ENCODE measurements around the gene LRRC72. TPM values are rescaled to one million over a fixed set of nuclear protein-coding genes. Genes with fewer than 3 reads are reported as not detected.

Gene LRRC72
- not detected for polyA plus RNA-seq
- long read RNA-seq, donor 1 = 0 reads
- long read RNA-seq, donor 2, partial matches to known transcripts = 0 of 14 reads
- long read RNA-seq, donor 2, other reads (novel, unspliced or antisense) = 14 of 14 reads
- long read RNA-seq, donor 3 = 0 reads
- long read RNA-seq, donor 4 = 0 reads
- long read RNA-seq, donor 5 = 0 reads
- long read RNA-seq, donor 6 = 0 reads
- long read RNA-seq, donor 7 = 0 reads
- long read RNA-seq, donor 8 = 0 reads
- long read RNA-seq, donor 9 = 0 reads
- long read RNA-seq, donor 10 = 0 reads
- long read RNA-seq, donor 11 = 0 reads

GRCh38 chr7:16526742-16527540 lies at the start of gene LRRC72:
Gene LRRC72 (plus strand): TSS chr7:16526825. CDS start chr7:16526953, 128 bp downstream.
- no peak within 1 kb of the TSS for H3K4me3 ChIP-seq (ENCODE audit: low read length)
- H3K4me1 ChIP-seq (ENCODE audit: control insufficient read depth, insufficient read depth, low read length) = no peaks in the 10 kb centered on the region
- no peak for DNase-seq
- no peak within 1 kb of the TSS for H3K27ac ChIP-seq (ENCODE audit: low read length)
- no peaks in the 10 kb centered on the region for H3K9me3 ChIP-seq (ENCODE audit: control insufficient read depth, low read depth, low read length)
- WGBS (ENCODE audit: insufficient coverage, low lambda C conversion rate) = no CpG with 5 or more reads among the region's 31 CpGs
- no peaks in the 10 kb centered on the region for H3K27me3 ChIP-seq (ENCODE audit: control insufficient read depth, insufficient read depth, low read length)
- H3K36me3 ChIP-seq (ENCODE audit: control insufficient read depth, insufficient read depth, low read length) = no peaks in the 10 kb centered on the region

DNA sequence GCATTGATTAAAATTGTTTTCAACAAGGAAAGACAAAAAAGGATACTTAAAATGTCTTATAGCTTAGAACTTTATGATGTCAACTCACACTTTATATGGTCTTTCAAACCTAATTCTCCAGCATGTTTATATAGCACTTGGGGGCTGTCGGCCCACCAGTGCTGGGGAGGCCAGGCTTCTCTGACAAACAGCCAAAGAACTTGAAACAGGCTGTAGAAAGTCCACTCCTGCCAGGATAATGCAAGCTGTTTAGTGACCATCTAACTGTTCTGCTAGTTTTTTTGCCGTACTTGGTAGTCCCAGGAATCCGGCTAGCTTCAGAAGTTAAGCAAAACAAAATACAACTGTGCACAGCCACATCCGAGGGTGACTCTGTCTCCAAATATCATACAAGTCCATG lies 47.5 kb upstream of the LRRC72 start:
- no peaks in the 10 kb centered on the region for H3K4me1 ChIP-seq (ENCODE audit: control insufficient read depth, insufficient read depth, low read length)
- no peaks in the 10 kb centered on the region for H3K27me3 ChIP-seq (ENCODE audit: control insufficient read depth, insufficient read depth, low read length)
- H3K36me3 ChIP-seq (ENCODE audit: control insufficient read depth, insufficient read depth, low read length) = no peaks in the 10 kb centered on the region
- WGBS (ENCODE audit: insufficient coverage, low lambda C conversion rate) = no CpG with 5 or more reads among the region's 4 CpGs
- H3K4me3 ChIP-seq (ENCODE audit: low read length) = no peak overlapping the region
- DNase-seq = no peak
- no peaks in the 10 kb centered on the region for H3K9me3 ChIP-seq (ENCODE audit: control insufficient read depth, low read depth, low read length)
- H3K27ac ChIP-seq (ENCODE audit: low read length) = no peak overlapping the region

- Histone ChIP-seq H3K4me3 (ENCODE audit: low read length) (no peak overlapping the region), H3K27ac (ENCODE audit: low read length) (no peak overlapping the region), H3K4me1 (ENCODE audit: control insufficient read depth, insufficient read depth, low read length) (no peaks in the 10 kb centered on the region), H3K9me3 (ENCODE audit: control insufficient read depth, low read depth, low read length) (no peaks in the 10 kb centered on the region), H3K36me3 (ENCODE audit: control insufficient read depth, insufficient read depth, low read length) (no peaks in the 10 kb centered on the region), H3K27me3 (ENCODE audit: control insufficient read depth, insufficient read depth, low read length) (no peaks in the 10 kb centered on the region)
- no peak for DNase-seq
- WGBS (ENCODE audit: insufficient coverage, low lambda C conversion rate) = 90% methylated on average over 4 of the region's 7 CpGs
Measured at GRCh38 chr7:16479591-16479990, 47.0 kb upstream of the LRRC72 start.

- Histone ChIP-seq H3K9me3 (ENCODE audit: control insufficient read depth, low read depth, low read length) (no peaks in the 10 kb centered on the region), H3K4me3 (ENCODE audit: low read length) (no peak overlapping the region), H3K27ac (ENCODE audit: low read length) (no peak overlapping the region), H3K27me3 (ENCODE audit: control insufficient read depth, insufficient read depth, low read length) (no peaks in the 10 kb centered on the region), H3K36me3 (ENCODE audit: control insufficient read depth, insufficient read depth, low read length) (no peaks in the 10 kb centered on the region), H3K4me1 (ENCODE audit: control insufficient read depth, insufficient read depth, low read length) (no peaks in the 10 kb centered on the region)
- DNase-seq = peak; percentile 29 to 76
- 20% methylated on average over 1 of the region's 4 CpGs for WGBS (ENCODE audit: insufficient coverage, low lambda C conversion rate)
Measured at GRCh38 chr7:16484453-16485158, 42.0 kb upstream of the LRRC72 start.

GRCh38 chr7:16491148-16491547 lies 35.5 kb upstream of the LRRC72 start:
- Histone ChIP-seq H3K4me1 (ENCODE audit: control insufficient read depth, insufficient read depth, low read length) (peaks cover 21% of the 10 kb centered on the region), H3K27me3 (ENCODE audit: control insufficient read depth, insufficient read depth, low read length) (no peaks in the 10 kb centered on the region), H3K27ac (ENCODE audit: low read length) (peak overlapping the region; percentile 78), H3K36me3 (ENCODE audit: control insufficient read depth, insufficient read depth, low read length) (no peaks in the 10 kb centered on the region), H3K9me3 (ENCODE audit: control insufficient read depth, low read depth, low read length) (no peaks in the 10 kb centered on the region), H3K4me3 (ENCODE audit: low read length) (no peak overlapping the region)
- peak; percentile 56 to 82 for DNase-seq
- 11% methylated on average over 1 of the region's 2 CpGs for WGBS (ENCODE audit: insufficient coverage, low lambda C conversion rate)

GRCh38 chr7:16492513-16493062 lies 34.0 kb upstream of the LRRC72 start:
- Histone ChIP-seq H3K27me3 (ENCODE audit: control insufficient read depth, insufficient read depth, low read length) (no peaks in the 10 kb centered on the region), H3K4me1 (ENCODE audit: control insufficient read depth, insufficient read depth, low read length) (peaks cover 21% of the 10 kb centered on the region), H3K27ac (ENCODE audit: low read length) (peak overlapping the region; percentile 78), H3K36me3 (ENCODE audit: control insufficient read depth, insufficient read depth, low read length) (no peaks in the 10 kb centered on the region), H3K9me3 (ENCODE audit: control insufficient read depth, low read depth, low read length) (no peaks in the 10 kb centered on the region), H3K4me3 (ENCODE audit: low read length) (no peak overlapping the region)
- WGBS (ENCODE audit: insufficient coverage, low lambda C conversion rate) = no CpG with 5 or more reads among the region's 3 CpGs
- peak; percentile 80 to 90 for DNase-seq

- Histone ChIP-seq H3K9me3 (ENCODE audit: control insufficient read depth, low read depth, low read length) (no peaks in the 10 kb centered on the region), H3K27ac (ENCODE audit: low read length) (peak overlapping the region; percentile 78), H3K4me3 (ENCODE audit: low read length) (no peak overlapping the region), H3K36me3 (ENCODE audit: control insufficient read depth, insufficient read depth, low read length) (no peaks in the 10 kb centered on the region), H3K27me3 (ENCODE audit: control insufficient read depth, insufficient read depth, low read length) (no peaks in the 10 kb centered on the region), H3K4me1 (ENCODE audit: control insufficient read depth, insufficient read depth, low read length) (peaks cover 21% of the 10 kb centered on the region)
- DNase-seq = no peak
- 80% methylated on average over 1 of the region's 2 CpGs for WGBS (ENCODE audit: insufficient coverage, low lambda C conversion rate)
Measured at GRCh38 chr7:16493266-16493665, 33.4 kb upstream of the LRRC72 start.

DNA sequence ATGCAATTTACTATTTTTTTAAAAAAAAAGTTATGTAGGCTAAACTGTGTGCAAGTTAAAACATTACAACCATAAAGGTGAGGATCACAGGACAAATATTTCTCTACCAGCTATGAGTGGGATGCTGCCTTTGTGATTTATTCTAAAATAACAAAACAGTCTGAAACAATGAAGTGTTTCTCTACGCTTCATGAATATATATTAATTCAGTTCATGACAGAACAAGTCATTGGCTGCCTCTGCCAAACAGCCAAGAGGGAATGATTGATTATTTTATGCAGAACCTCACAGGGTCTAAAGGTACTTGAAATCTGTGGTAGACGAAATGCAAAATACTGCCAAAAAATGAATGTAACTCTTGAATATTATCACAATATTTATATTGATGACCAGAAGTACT lies 32.1 kb upstream of the LRRC72 start:
- Histone ChIP-seq H3K4me1 (ENCODE audit: control insufficient read depth, insufficient read depth, low read length) (peaks cover 21% of the 10 kb centered on the region), H3K27me3 (ENCODE audit: control insufficient read depth, insufficient read depth, low read length) (no peaks in the 10 kb centered on the region), H3K9me3 (ENCODE audit: control insufficient read depth, low read depth, low read length) (no peaks in the 10 kb centered on the region), H3K36me3 (ENCODE audit: control insufficient read depth, insufficient read depth, low read length) (no peaks in the 10 kb centered on the region), H3K4me3 (ENCODE audit: low read length) (no peak overlapping the region), H3K27ac (ENCODE audit: low read length) (no peak overlapping the region)
- DNase-seq = no peak
- 92% methylated on average over 2 of the region's 2 CpGs for WGBS (ENCODE audit: insufficient coverage, low lambda C conversion rate)

GRCh38 chr7:16494955-16495719 lies 31.5 kb upstream of the LRRC72 start:
- Histone ChIP-seq H3K27ac (ENCODE audit: low read length) (no peak overlapping the region), H3K27me3 (ENCODE audit: control insufficient read depth, insufficient read depth, low read length) (no peaks in the 10 kb centered on the region), H3K36me3 (ENCODE audit: control insufficient read depth, insufficient read depth, low read length) (no peaks in the 10 kb centered on the region), H3K9me3 (ENCODE audit: control insufficient read depth, low read depth, low read length) (no peaks in the 10 kb centered on the region), H3K4me3 (ENCODE audit: low read length) (no peak overlapping the region), H3K4me1 (ENCODE audit: control insufficient read depth, insufficient read depth, low read length) (peaks cover 21% of the 10 kb centered on the region)
- WGBS (ENCODE audit: insufficient coverage, low lambda C conversion rate) = 61% methylated on average over 2 of the region's 4 CpGs
- DNase-seq = no peak

All from large intestine (tissue), 12 donors.